Measurements from ENCODE around the gene PTPRC. TPM values are rescaled to one million over a fixed set of nuclear protein-coding genes. Genes with fewer than 3 reads are reported as not detected.

The PTPRC gene
- polyA plus RNA-seq, 1 donor: 4.6 TPM

- DNase-seq: no peak
These were observed 63.1 kb downstream of the PTPRC start for GRCh38 chr1:198701766-198702539.

- DNase-seq: no peak
These were observed 70.1 kb downstream of the PTPRC start for GRCh38 chr1:198708761-198709525.

- DNase-seq: no peak
These were observed 73.0 kb downstream of the PTPRC start for GRCh38 chr1:198711837-198712236.

GRCh38 chr1:198713081-198713480 lies 74.2 kb downstream of the PTPRC start:
- DNase-seq: no peak

GRCh38 chr1:198714271-198714670 lies 75.4 kb downstream of the PTPRC start:
- DNase-seq: no peak

- no peak for DNase-seq
These were observed 77.2 kb downstream of the PTPRC start for GRCh38 chr1:198716051-198716450.

- DNase-seq: no peak
These were observed 78.7 kb downstream of the PTPRC start for GRCh38 chr1:198717510-198717909.

- no peak for DNase-seq
These were observed 84.3 kb downstream of the PTPRC start for GRCh38 chr1:198723127-198723526.

- no peak for DNase-seq
These were observed 86.2 kb downstream of the PTPRC start for GRCh38 chr1:198725090-198725489.

- DNase-seq: no peak
These were observed 87.6 kb downstream of the PTPRC start for GRCh38 chr1:198726455-198726854.

GRCh38 chr1:198729195-198729863 lies 90.5 kb downstream of the PTPRC start:
- no peak for DNase-seq

- no peak for DNase-seq
These were observed 92.1 kb downstream of the PTPRC start for GRCh38 chr1:198730952-198731351.

- no peak for DNase-seq
These were observed 95.6 kb downstream of the PTPRC start for GRCh38 chr1:198734323-198735008.

GRCh38 chr1:198741744-198742143 lies 102.9 kb downstream of the PTPRC start:
- DNase-seq: no peak

- no peak for DNase-seq
These were observed 108.3 kb downstream of the PTPRC start for GRCh38 chr1:198747127-198747526.

GRCh38 chr1:198749279-198749678 lies 110.4 kb downstream of the PTPRC start:
- DNase-seq: no peak

GRCh38 chr1:198750081-198750480 lies 111.2 kb downstream of the PTPRC start:
- DNase-seq: no peak

GRCh38 chr1:198751741-198752140 lies 112.9 kb downstream of the PTPRC start:
- DNase-seq: no peak

- DNase-seq: no peak
These were observed 115.8 kb downstream of the PTPRC start for GRCh38 chr1:198754670-198755069.

- DNase-seq: no peak
These were observed 116.9 kb downstream of the PTPRC start for GRCh38 chr1:198755715-198756114.

GRCh38 chr1:198756470-198756869 lies 117.6 kb downstream of the PTPRC start:
- DNase-seq: no peak

- DNase-seq: no peak
These were observed 123.2 kb downstream of the PTPRC start for GRCh38 chr1:198761859-198762616.
